DOHH2 (cell line): ENCODE results near the gene SMURF2.

ENCODE experiments used
- CTCF ChIP-seq: fragments of 200-600 bp; sonication (generic); IDR thresholded peaks from one replicate; pipeline ENCODE4 v1.5.1; 2014; ENCODE audit warnings: antibody characterized with exemption, mild to moderate bottlenecking, low read depth, low read length; ENCODE audit not compliant: poor library complexity, severe bottlenecking
- EZH2phosphoT487 ChIP-seq: fragments of 200-600 bp; sonication (generic); IDR thresholded peaks from 2 replicates; pipeline ENCODE4 v1.6.1; 2017; ENCODE audit warnings: borderline replicate concordance, mild to moderate bottlenecking, antibody characterized with exemption, low read length, moderate library complexity, mixed read lengths

- TF ChIP-seq EZH2phosphoT487 = no peak
- no peak for TF ChIP-seq CTCF
Observed at GRCh38 chr17:64579917-64580316, 82.2 kb downstream of the SMURF2 start.
